BLaER1 (cell line): ENCODE results near the gene ACADM.
"Not testable (repeated sequence)": the region's sequence is repeated elsewhere in the genome, so short reads cannot be mapped to it uniquely, and the experiment has no call there.

Experiments used
- H3K27ac ChIP-seq: shearing (Covaris generic); formaldehyde crosslinking; 2 replicates; pipeline ENCODE4 v1.8.1; 2022
- H3K27me3 ChIP-seq: shearing (Covaris generic); formaldehyde crosslinking; 2 replicates; pipeline ENCODE4 v1.8.1; 2022
- H3K36me3 ChIP-seq: shearing (Covaris generic); formaldehyde crosslinking; 2 replicates; pipeline ENCODE4 v1.8.1; 2022
- H3K4me1 ChIP-seq: shearing (Covaris generic); formaldehyde crosslinking; 2 replicates; pipeline ENCODE4 v1.8.1; 2022
- H3K4me2 ChIP-seq: shearing (Covaris generic); formaldehyde crosslinking; 2 replicates; pipeline ENCODE4 v1.8.1; 2022
- H3K4me3 ChIP-seq: shearing (Covaris generic); formaldehyde crosslinking; 2 replicates; pipeline ENCODE4 v1.8.1; 2022
- H3K9ac ChIP-seq: shearing (Covaris generic); formaldehyde crosslinking; 2 replicates; pipeline ENCODE4 v1.8.1; 2022
- H3K9me3 ChIP-seq: shearing (Covaris generic); formaldehyde crosslinking; 2 replicates; pipeline ENCODE4 v1.8.1; 2022
- H4K20me1 ChIP-seq: shearing (Covaris generic); formaldehyde crosslinking; 2 replicates; pipeline ENCODE4 v1.8.1; 2022
- Cebpa-rat ChIP-seq: shearing (Covaris generic); IDR thresholded peaks from 2 replicates; pipeline ENCODE4 v1.8.1; 2022

The ACADM gene

GRCh38 chr1:75732703-75733102, 8.2 kb downstream of the ACADM start:
- no peaks in the 10 kb centered on the region for H3K27me3 ChIP-seq
- peaks cover 2% of the 10 kb centered on the region; the same call in 1 of the 2 replicates for H3K4me1 ChIP-seq
- H3K9me3 ChIP-seq: no peaks in the 10 kb centered on the region
- no peak overlapping the region for H3K27ac ChIP-seq
- H3K4me3 ChIP-seq: no peak overlapping the region
- peaks cover 65% of the 10 kb centered on the region for H3K36me3 ChIP-seq
- H4K20me1 ChIP-seq: peaks cover 30% of the 10 kb centered on the region
- no peak overlapping the region for H3K4me2 ChIP-seq
- H3K9ac ChIP-seq: no peak overlapping the region
- TF ChIP-seq Cebpa-rat: no peak

- peaks cover 24% of the 10 kb centered on the region for H4K20me1 ChIP-seq
- peaks cover 72% of the 10 kb centered on the region for H3K36me3 ChIP-seq
- H3K4me1 ChIP-seq: no peaks in the 10 kb centered on the region
- H3K27ac ChIP-seq: no peak overlapping the region
- H3K9me3 ChIP-seq: no peaks in the 10 kb centered on the region
- H3K9ac ChIP-seq: no peak overlapping the region
- TF ChIP-seq Cebpa-rat: no peak
- no peak overlapping the region for H3K4me2 ChIP-seq
- no peak overlapping the region for H3K4me3 ChIP-seq
- H3K27me3 ChIP-seq: no peaks in the 10 kb centered on the region
These were observed 9.2 kb downstream of the ACADM start for GRCh38 chr1:75733661-75734060.

- Histone ChIP-seq H3K9me3 (no peaks in the 10 kb centered on the region), H3K36me3 (peaks cover 76% of the 10 kb centered on the region), H3K27ac (no peak overlapping the region), H3K27me3 (no peaks in the 10 kb centered on the region), H3K4me1 (no peaks in the 10 kb centered on the region), H3K4me3 (no peak overlapping the region), H3K9ac (no peak overlapping the region), H4K20me1 (peaks cover 7% of the 10 kb centered on the region), H3K4me2 (no peak overlapping the region)
- TF ChIP-seq Cebpa-rat: no peak
These were observed 11.5 kb downstream of the ACADM start for GRCh38 chr1:75736016-75736415.

GRCh38 chr1:75742047-75742625, 17.6 kb downstream of the ACADM start:
- Histone ChIP-seq H3K4me3 (no peak overlapping the region), H4K20me1 (no peaks in the 10 kb centered on the region)

GRCh38 chr1:75745276-75745675, 20.8 kb downstream of the ACADM start:
- H3K27me3 ChIP-seq: no peaks in the 10 kb centered on the region
- peaks cover 54% of the 10 kb centered on the region for H3K36me3 ChIP-seq
- H3K4me3 ChIP-seq: no peak overlapping the region
- no peak overlapping the region for H3K27ac ChIP-seq
- H3K4me2 ChIP-seq: no peak overlapping the region
- no peaks in the 10 kb centered on the region for H3K9me3 ChIP-seq
- H3K4me1 ChIP-seq: no peaks in the 10 kb centered on the region
- H3K9ac ChIP-seq: no peak overlapping the region
- no peak for TF ChIP-seq Cebpa-rat
- no peaks in the 10 kb centered on the region for H4K20me1 ChIP-seq

More at GRCh38 chr1:75742047-75742625, 17.6 kb downstream of the ACADM start:
- no peaks in the 10 kb centered on the region for H3K9me3 ChIP-seq
- H3K36me3 ChIP-seq: peaks cover 71% of the 10 kb centered on the region
- no peak overlapping the region for H3K9ac ChIP-seq
- H3K4me2 ChIP-seq: no peak overlapping the region
- no peaks in the 10 kb centered on the region for H3K4me1 ChIP-seq
- TF ChIP-seq Cebpa-rat: no peak
- H3K27ac ChIP-seq: no peak overlapping the region
- no peaks in the 10 kb centered on the region for H3K27me3 ChIP-seq

- H3K4me2 ChIP-seq, H4K20me1 ChIP-seq, H3K27ac ChIP-seq, H3K27me3 ChIP-seq, H3K4me1 ChIP-seq, H3K9ac ChIP-seq, H3K4me3 ChIP-seq: not testable (repeated sequence)
- peaks cover 51% of the 10 kb centered on the region for H3K9me3 ChIP-seq
- peaks cover 88% of the 10 kb centered on the region for H3K36me3 ChIP-seq
These were observed 32.7 kb downstream of the ACADM start for GRCh38 chr1:75757210-75757609.

GRCh38 chr1:75758543-75758942, 34.0 kb downstream of the ACADM start:
- H3K36me3 ChIP-seq: peaks cover 77% of the 10 kb centered on the region
- H3K9ac ChIP-seq, H3K4me3 ChIP-seq, H3K27me3 ChIP-seq, H4K20me1 ChIP-seq, H3K4me2 ChIP-seq, H3K27ac ChIP-seq, H3K4me1 ChIP-seq: not testable (repeated sequence)
- peaks cover 46% of the 10 kb centered on the region for H3K9me3 ChIP-seq

GRCh38 chr1:75764057-75764655, 39.6 kb downstream of the ACADM start:
- Histone ChIP-seq H3K9me3 (no peaks in the 10 kb centered on the region), H3K4me3 (no peak overlapping the region), H3K36me3 (peaks cover 32% of the 10 kb centered on the region), H4K20me1 (no peaks in the 10 kb centered on the region), H3K27me3 (no peaks in the 10 kb centered on the region), H3K4me2 (no peak overlapping the region), H3K4me1 (no peaks in the 10 kb centered on the region), H3K27ac (no peak overlapping the region), H3K9ac (no peak overlapping the region)
- no peak for TF ChIP-seq Cebpa-rat

- no peaks in the 10 kb centered on the region for H4K20me1 ChIP-seq
- no peak overlapping the region for H3K9ac ChIP-seq
- H3K4me3 ChIP-seq: no peak overlapping the region
- no peaks in the 10 kb centered on the region for H3K9me3 ChIP-seq
- no peak overlapping the region for H3K4me2 ChIP-seq
- H3K4me1 ChIP-seq: no peaks in the 10 kb centered on the region
- H3K36me3 ChIP-seq: peaks cover 21% of the 10 kb centered on the region
- H3K27ac ChIP-seq: no peak overlapping the region
- no peak for TF ChIP-seq Cebpa-rat
- H3K27me3 ChIP-seq: no peaks in the 10 kb centered on the region
These were observed 41.3 kb downstream of the ACADM start for GRCh38 chr1:75765697-75766355.

GRCh38 chr1:75768016-75768415, 43.5 kb downstream of the ACADM start:
- no peaks in the 10 kb centered on the region for H4K20me1 ChIP-seq
- H3K27me3 ChIP-seq: no peaks in the 10 kb centered on the region
- H3K4me3 ChIP-seq: no peak overlapping the region
- no peak overlapping the region for H3K9ac ChIP-seq
- H3K4me1 ChIP-seq: no peaks in the 10 kb centered on the region
- no peak overlapping the region for H3K27ac ChIP-seq
- no peaks in the 10 kb centered on the region for H3K9me3 ChIP-seq
- H3K36me3 ChIP-seq: peaks cover 9% of the 10 kb centered on the region
- TF ChIP-seq Cebpa-rat: no peak
- no peak overlapping the region for H3K4me2 ChIP-seq
